Peyer's patch (tissue), 4 donors: ENCODE results near the gene RAB9A.

Experiments used
- POLR2A ChIP-seq, 2 donors: fragments of 450-650 bp; IDR thresholded peaks; one replicate each; pipeline ENCODE4 v1.5.1; 2017; ENCODE audit warnings: antibody characterized with exemption in 2 of 2, mild to moderate bottlenecking in 2 of 2, moderate library complexity in 2 of 2
- TF ChIP-seq, protein P1 (sequence below), 6 experiments: fragments of 450-650 bp in 4 of 6; fragments of 200-600 bp in 2 of 6; sonication (generic) in 1 of 6; IDR thresholded peaks; one replicate each; pipeline ENCODE4 v1.5.1; 2017 to 2019; ENCODE audit warnings: antibody characterized with exemption in 6 of 6, mild to moderate bottlenecking in 3 of 6, moderate library complexity in 1 of 6

DNA sequence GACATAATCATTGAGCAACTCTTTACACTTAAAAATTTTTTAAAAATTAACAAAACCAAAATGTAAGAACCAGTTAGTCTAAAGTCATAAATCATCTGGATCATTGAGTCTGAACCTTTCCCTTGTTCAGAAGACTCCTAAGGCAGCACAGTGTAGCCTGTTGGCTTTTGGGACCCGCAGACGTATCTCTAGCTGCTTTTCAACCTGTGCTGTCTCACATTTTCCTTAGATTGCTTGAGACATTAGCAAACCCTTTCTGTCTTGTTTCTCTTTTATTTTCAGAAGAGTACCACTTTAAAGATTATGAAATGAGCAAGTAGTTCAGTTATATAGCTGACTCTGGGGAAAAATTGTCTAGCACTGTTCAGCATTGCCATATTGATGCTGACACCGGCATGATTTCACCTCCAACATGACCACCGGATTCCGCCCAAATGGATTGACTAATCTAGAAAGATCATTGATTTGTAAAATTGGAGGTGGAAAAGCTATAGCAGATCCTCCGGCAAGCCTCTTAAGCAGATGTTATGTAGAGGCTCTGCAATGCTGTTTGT is 27.1 kb upstream of the RAB9A start:
- TF ChIP-seq, protein P1, sequence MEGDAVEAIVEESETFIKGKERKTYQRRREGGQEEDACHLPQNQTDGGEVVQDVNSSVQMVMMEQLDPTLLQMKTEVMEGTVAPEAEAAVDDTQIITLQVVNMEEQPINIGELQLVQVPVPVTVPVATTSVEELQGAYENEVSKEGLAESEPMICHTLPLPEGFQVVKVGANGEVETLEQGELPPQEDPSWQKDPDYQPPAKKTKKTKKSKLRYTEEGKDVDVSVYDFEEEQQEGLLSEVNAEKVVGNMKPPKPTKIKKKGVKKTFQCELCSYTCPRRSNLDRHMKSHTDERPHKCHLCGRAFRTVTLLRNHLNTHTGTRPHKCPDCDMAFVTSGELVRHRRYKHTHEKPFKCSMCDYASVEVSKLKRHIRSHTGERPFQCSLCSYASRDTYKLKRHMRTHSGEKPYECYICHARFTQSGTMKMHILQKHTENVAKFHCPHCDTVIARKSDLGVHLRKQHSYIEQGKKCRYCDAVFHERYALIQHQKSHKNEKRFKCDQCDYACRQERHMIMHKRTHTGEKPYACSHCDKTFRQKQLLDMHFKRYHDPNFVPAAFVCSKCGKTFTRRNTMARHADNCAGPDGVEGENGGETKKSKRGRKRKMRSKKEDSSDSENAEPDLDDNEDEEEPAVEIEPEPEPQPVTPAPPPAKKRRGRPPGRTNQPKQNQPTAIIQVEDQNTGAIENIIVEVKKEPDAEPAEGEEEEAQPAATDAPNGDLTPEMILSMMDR (IDR thresholded peaks at IDR 0.05): no peak
- no peak for TF ChIP-seq POLR2A (IDR thresholded peaks at IDR 0.05)
